Erythroblast (primary cell): ENCODE data around the gene NMT1.

Experiments used
- GATA1 ChIP-seq: IDR thresholded peaks from 2 replicates; pipeline ENCODE4 v1.6.1; 2011; ENCODE audit warnings: low read depth, mild to moderate bottlenecking, control low read depth, low read length, moderate library complexity
- POLR2A ChIP-seq: IDR thresholded peaks from 2 replicates; pipeline ENCODE4 v1.6.1; 2011; ENCODE audit warnings: mild to moderate bottlenecking, low read length

GRCh38 chr17:45088741-45089140 is 27.6 kb downstream of the NMT1 start:
- TF ChIP-seq POLR2A (no peak), GATA1 (no peak)
